Stimulated activated CD8-positive, alpha-beta memory T cell treated with anti-CD3 and anti-CD28 coated beads, Interleukin-12 subunit alpha, Interleukin-12 subunit beta, amount 100 ng/mL, for 24 hours (primary cell): ENCODE data around the gene GPR161.
"Not testable (repeated sequence)": the region's sequence is repeated elsewhere in the genome, so short reads cannot be mapped to it uniquely, and the experiment has no call there.

Source experiments
- DNase-seq: peaks from one replicate; pipeline ENCODE4 v3.0.0-alpha.2; 2020; ENCODE audit errors: extremely low read depth

The GPR161 gene

GRCh38 chr1:168087696-168088095 is 49.0 kb downstream of the GPR161 start:
- no peak for DNase-seq

GRCh38 chr1:168086438-168086837 is 50.3 kb downstream of the GPR161 start:
- no peak for DNase-seq

- no peak for DNase-seq
These were observed 51.3 kb downstream of the GPR161 start for GRCh38 chr1:168085401-168085872.

- DNase-seq = peak; percentile 34
These were observed 52.1 kb downstream of the GPR161 start for GRCh38 chr1:168084396-168085231.

- DNase-seq = no peak
These were observed 53.0 kb downstream of the GPR161 start for GRCh38 chr1:168083456-168084325.

- peak; percentile 24 for DNase-seq
These were observed 54.5 kb downstream of the GPR161 start for GRCh38 chr1:168082008-168082876.

- no peak for DNase-seq
These were observed 55.2 kb downstream of the GPR161 start for GRCh38 chr1:168081373-168082007.

GRCh38 chr1:168079761-168080160 is 57.0 kb downstream of the GPR161 start:
- DNase-seq = no peak

- no peak for DNase-seq
These were observed 67.3 kb downstream of the GPR161 start for GRCh38 chr1:168069384-168069783.

GRCh38 chr1:168065506-168065905 is 71.2 kb downstream of the GPR161 start:
- DNase-seq = no peak

GRCh38 chr1:168064216-168064615 is 72.5 kb downstream of the GPR161 start:
- no peak for DNase-seq

- no peak for DNase-seq
These were observed 78.8 kb downstream of the GPR161 start for GRCh38 chr1:168057921-168058320.

- DNase-seq = no peak
These were observed 79.4 kb downstream of the GPR161 start for GRCh38 chr1:168057355-168057754.

- not testable (repeated sequence) for DNase-seq
These were observed 80.6 kb downstream of the GPR161 start for GRCh38 chr1:168056152-168056551.

GRCh38 chr1:168054117-168054516 is 82.6 kb downstream of the GPR161 start:
- DNase-seq = no peak

GRCh38 chr1:168053681-168054080 is 83.0 kb downstream of the GPR161 start:
- no peak for DNase-seq

- no peak for DNase-seq
These were observed 85.8 kb downstream of the GPR161 start for GRCh38 chr1:168050880-168051279.

- no peak for DNase-seq
These were observed 86.4 kb downstream of the GPR161 start for GRCh38 chr1:168050307-168050706.

GRCh38 chr1:168045311-168045710 is 91.4 kb downstream of the GPR161 start:
- DNase-seq = no peak

GRCh38 chr1:168042362-168042761 is 94.4 kb downstream of the GPR161 start:
- DNase-seq = no peak

GRCh38 chr1:168035345-168035744 is 101.4 kb downstream of the GPR161 start:
- no peak for DNase-seq
